A673 (cell line): Measurements from ENCODE around the gene RDH11. TPM values are rescaled to one million over a fixed set of nuclear protein-coding genes. Genes with fewer than 3 reads are reported as not detected.
A peak's percentile ranks its signal among the peaks of the same experiment; 100 is the strongest.

Experiments used
- BruUV-seq: library from RNA; stranded (reverse); fragments of 400-500 nt; replicated peaks from 2 replicates; lab custom pipeline; 2021; lab: Mats Ljungman, UMichigan
- CTCF ChIA-PET: fragments of 300-600 bp; sonication (Branson Sonifier 250); formaldehyde crosslinking; loops from one replicate; lab custom pipeline; 2022; ENCODE audit warnings: antibody characterized with exemption; lab: Charles Lee
- POLR2A ChIA-PET: fragments of 300-600 bp; sonication (Branson Sonifier 250); formaldehyde crosslinking; loops from one replicate; lab custom pipeline; 2022; ENCODE audit warnings: antibody characterized with exemption; ENCODE audit not compliant: low non-redundant PET; lab: Charles Lee
- DNase-seq: peaks from one replicate; pipeline ENCODE4 v3.0.0-alpha.2; 2015; ENCODE audit warnings: low spot score
- H3K27ac ChIP-seq: fragments of 200-600 bp; sonication (generic); 2 replicates; pipeline ENCODE4 v1.5.1; 2016; ENCODE audit warnings: mixed run types, low read depth, mild to moderate bottlenecking, mixed read lengths, antibody characterized with exemption, low read length; ENCODE audit not compliant: poor library complexity, severe bottlenecking
- H3K27me3 ChIP-seq: fragments of 200-600 bp; sonication (generic); replicated peaks from 2 replicates; pipeline ENCODE4 v1.6.1; 2017; ENCODE audit warnings: mixed run types, low read depth, mild to moderate bottlenecking, mixed read lengths, antibody characterized with exemption, low read length; ENCODE audit not compliant: insufficient read depth, poor library complexity
- H3K36me3 ChIP-seq: fragments of 200-600 bp; sonication (generic); 2 replicates; pipeline ENCODE4 v1.6.1; 2016; ENCODE audit warnings: mixed run types, mild to moderate bottlenecking, mixed read lengths, antibody characterized with exemption, low read length; ENCODE audit not compliant: insufficient read depth, poor library complexity, severe bottlenecking
- H3K4me1 ChIP-seq: fragments of 200-600 bp; sonication (generic); 2 replicates; pipeline ENCODE4 v1.6.1; 2017; ENCODE audit warnings: mixed run types, mild to moderate bottlenecking, mixed read lengths, antibody characterized with exemption, low read length; ENCODE audit not compliant: insufficient read depth, poor library complexity, severe bottlenecking
- H3K4me3 ChIP-seq: fragments of 200-600 bp; sonication (generic); 2 replicates; pipeline ENCODE4 v1.5.1; 2016; ENCODE audit warnings: low read depth, mixed run types, mild to moderate bottlenecking, mixed read lengths, low read length; ENCODE audit not compliant: poor library complexity, severe bottlenecking
- H3K9me3 ChIP-seq: fragments of 200-600 bp; sonication (generic); 2 replicates; pipeline ENCODE4 v1.6.1; 2016; ENCODE audit warnings: mixed run types, low read depth, mild to moderate bottlenecking, mixed read lengths, antibody characterized with exemption, low read length; ENCODE audit not compliant: poor library complexity, severe bottlenecking
- EZH2 ChIP-seq: fragments of 200-600 bp; sonication (generic); IDR thresholded peaks from 2 replicates; pipeline ENCODE4 v1.6.1; 2017; ENCODE audit warnings: borderline replicate concordance, low read depth, mild to moderate bottlenecking, mixed read lengths, antibody characterized with exemption, low read length; ENCODE audit not compliant: poor library complexity, severe bottlenecking
- intact Hi-C: fragments of 100-400 bp; cut with micrococcal nuclease; formaldehyde crosslinking; loops from one replicate; pipeline ENCODE4 v1.10.0; 2022; ENCODE audit not compliant: unreplicated experiment
- total RNA-seq: library from RNA; stranded (reverse); gene quantifications from 2 replicates; pipeline ENCODE4 v1.2.3, GENCODE V29; 2021
- TF ChIP-seq, protein P1 (sequence below): fragments of 300-800, 200-600 bp; sonication (generic); conservative IDR thresholded peaks from 2 replicates; pipeline ENCODE4 v1.5.1; 2017; ENCODE audit warnings: low read depth, mild to moderate bottlenecking, antibody characterized with exemption, low read length, moderate library complexity, mixed read lengths

RDH11 gene
- total RNA-seq, 1 experiment from 2014 or later: 107 TPM

DNA sequence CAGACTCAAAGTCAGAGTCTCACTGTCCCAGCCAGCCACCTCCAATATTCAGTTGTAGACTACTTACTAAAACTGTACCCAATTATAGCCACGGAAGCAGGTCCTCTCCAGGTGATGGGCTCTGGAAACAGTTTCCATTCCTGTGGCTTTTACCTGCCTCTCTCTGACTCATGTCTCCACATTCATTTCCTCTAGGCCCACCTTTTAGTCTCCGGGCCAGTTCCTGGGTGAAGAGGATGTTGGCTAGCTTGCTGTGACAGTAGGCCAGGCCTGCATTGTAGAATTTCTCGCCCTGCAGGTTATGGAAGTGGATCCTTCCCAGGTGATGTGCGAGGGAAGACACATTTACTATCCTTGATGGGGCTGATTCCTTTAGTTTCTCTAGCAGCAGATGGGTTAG, 5.6 kb downstream of the RDH11 start:
- intact Hi-C loops: no loop called here
- POLR2A ChIA-PET: no interaction called here
- TF ChIP-seq EZH2: no peak
- TF ChIP-seq, protein P1, sequence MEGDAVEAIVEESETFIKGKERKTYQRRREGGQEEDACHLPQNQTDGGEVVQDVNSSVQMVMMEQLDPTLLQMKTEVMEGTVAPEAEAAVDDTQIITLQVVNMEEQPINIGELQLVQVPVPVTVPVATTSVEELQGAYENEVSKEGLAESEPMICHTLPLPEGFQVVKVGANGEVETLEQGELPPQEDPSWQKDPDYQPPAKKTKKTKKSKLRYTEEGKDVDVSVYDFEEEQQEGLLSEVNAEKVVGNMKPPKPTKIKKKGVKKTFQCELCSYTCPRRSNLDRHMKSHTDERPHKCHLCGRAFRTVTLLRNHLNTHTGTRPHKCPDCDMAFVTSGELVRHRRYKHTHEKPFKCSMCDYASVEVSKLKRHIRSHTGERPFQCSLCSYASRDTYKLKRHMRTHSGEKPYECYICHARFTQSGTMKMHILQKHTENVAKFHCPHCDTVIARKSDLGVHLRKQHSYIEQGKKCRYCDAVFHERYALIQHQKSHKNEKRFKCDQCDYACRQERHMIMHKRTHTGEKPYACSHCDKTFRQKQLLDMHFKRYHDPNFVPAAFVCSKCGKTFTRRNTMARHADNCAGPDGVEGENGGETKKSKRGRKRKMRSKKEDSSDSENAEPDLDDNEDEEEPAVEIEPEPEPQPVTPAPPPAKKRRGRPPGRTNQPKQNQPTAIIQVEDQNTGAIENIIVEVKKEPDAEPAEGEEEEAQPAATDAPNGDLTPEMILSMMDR: no peak
- no TSS peak for BruUV-seq
- H3K27ac ChIP-seq: no peak overlapping the region
- no peaks in the 10 kb centered on the region for H3K27me3 ChIP-seq
- no peaks in the 10 kb centered on the region for H3K9me3 ChIP-seq
- peaks cover 15% of the 10 kb centered on the region for H3K4me1 ChIP-seq
- H3K4me3 ChIP-seq: no peak overlapping the region
- CTCF ChIA-PET: no interaction called here
- no peak for DNase-seq
- peaks cover 81% of the 10 kb centered on the region for H3K36me3 ChIP-seq

DNA sequence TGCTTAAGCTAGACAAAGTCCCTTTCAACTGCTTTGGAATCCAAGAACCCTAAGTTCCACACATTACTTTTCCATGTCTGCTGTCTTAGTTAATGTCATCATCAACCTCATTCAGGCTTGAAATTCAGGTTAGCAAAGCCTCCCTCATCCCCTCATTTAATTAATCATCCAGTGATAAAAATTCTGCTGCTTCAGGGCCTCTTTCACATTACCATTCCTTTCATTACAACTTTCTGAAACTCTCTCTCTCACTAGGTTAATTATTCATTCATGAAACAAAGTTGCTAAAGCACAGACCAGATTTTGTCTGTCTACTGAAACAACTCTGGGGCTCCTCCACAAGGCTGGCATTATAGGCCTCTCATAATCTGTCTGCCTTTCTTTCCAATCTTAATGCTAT, 11.7 kb downstream of the RDH11 start:
- H3K4me3 ChIP-seq: no peak overlapping the region
- TF ChIP-seq, protein P1: no peak
- no peak for TF ChIP-seq EZH2
- H3K36me3 ChIP-seq: peaks cover 94% of the 10 kb centered on the region
- BruUV-seq: TSS peak; percentile 4
- H3K27ac ChIP-seq: no peak overlapping the region
- CTCF ChIA-PET: no interaction called here
- no peak for DNase-seq
- POLR2A ChIA-PET: no interaction called here
- intact Hi-C loops: no loop called here
- no peaks in the 10 kb centered on the region for H3K9me3 ChIP-seq
- H3K27me3 ChIP-seq: no peaks in the 10 kb centered on the region
- H3K4me1 ChIP-seq: no peaks in the 10 kb centered on the region

DNA sequence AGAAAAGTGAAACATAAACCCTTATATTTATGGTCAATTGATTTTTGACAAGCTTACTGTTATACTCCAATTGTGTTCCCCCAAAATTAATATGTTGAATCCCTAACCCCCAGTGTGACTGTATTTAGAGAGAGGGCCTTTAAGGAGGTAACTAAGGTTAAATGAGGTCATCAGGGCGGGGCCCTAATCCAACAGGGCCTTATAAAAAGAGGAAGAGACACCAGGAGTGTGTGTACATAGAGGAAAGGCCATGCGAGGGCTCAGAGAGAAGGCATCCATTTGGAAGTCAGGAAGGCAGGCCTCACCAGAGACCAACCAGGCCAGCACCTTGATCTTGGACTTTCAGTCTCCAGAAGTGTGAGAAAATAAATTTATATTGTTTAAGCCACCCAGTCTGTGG, 14.6 kb downstream of the RDH11 start:
- no TSS peak for BruUV-seq
- H3K27ac ChIP-seq: no peak overlapping the region
- H3K27me3 ChIP-seq: no peaks in the 10 kb centered on the region
- no peak for DNase-seq
- H3K4me1 ChIP-seq: no peaks in the 10 kb centered on the region
- POLR2A ChIA-PET: no interaction called here
- no peak for TF ChIP-seq EZH2
- TF ChIP-seq, protein P1: no peak
- no peak overlapping the region for H3K4me3 ChIP-seq
- intact Hi-C loops: no loop called here
- CTCF ChIA-PET: no interaction called here
- H3K9me3 ChIP-seq: no peaks in the 10 kb centered on the region
- peaks cover 94% of the 10 kb centered on the region for H3K36me3 ChIP-seq
